ENCODE results near the gene MRC1. TPM values are rescaled to one million over a fixed set of nuclear protein-coding genes. Genes with fewer than 3 reads are reported as not detected.

Gene MRC1
- total RNA-seq, 1 donor from 2014 or later: not detected

GRCh38 chr10:17882557-17882956, 73.4 kb downstream of the MRC1 start:
- Mint-ChIP-seq H3K4me3 (ENCODE audit: low read depth) (no peak overlapping the region), H3K36me3 (ENCODE audit: insufficient read depth) (no peaks in the 10 kb centered on the region), H3K4me1 (ENCODE audit: low read depth) (no peaks in the 10 kb centered on the region), H3K27ac (no peak overlapping the region), H3K9me3 (ENCODE audit: low read depth) (no peaks in the 10 kb centered on the region), H3K27me3 (no peaks in the 10 kb centered on the region)
- TF ChIP-seq CTCF (IDR thresholded peaks at IDR 0.05; ENCODE audit: unreplicated experiment): no peak
- no peak for DNase-seq (ENCODE audit: low spot score, unreplicated experiment)

- H3K4me3 Mint-ChIP-seq (ENCODE audit: low read depth): no peak overlapping the region
- no peaks in the 10 kb centered on the region for H3K36me3 Mint-ChIP-seq (ENCODE audit: insufficient read depth)
- peaks cover 3% of the 10 kb centered on the region for H3K27me3 Mint-ChIP-seq
These were observed 74.5 kb downstream of the MRC1 start for GRCh38 chr10:17883621-17884020.

GRCh38 chr10:17888189-17888588, 79.0 kb downstream of the MRC1 start:
- no peak overlapping the region for H3K4me3 Mint-ChIP-seq (ENCODE audit: low read depth)
- H3K4me1 Mint-ChIP-seq (ENCODE audit: low read depth): no peaks in the 10 kb centered on the region
- no peak overlapping the region for H3K27ac Mint-ChIP-seq
- no peaks in the 10 kb centered on the region for H3K9me3 Mint-ChIP-seq (ENCODE audit: low read depth)
- H3K36me3 Mint-ChIP-seq (ENCODE audit: insufficient read depth): no peaks in the 10 kb centered on the region
- no peak for DNase-seq (ENCODE audit: low spot score, unreplicated experiment)
- peaks cover 3% of the 10 kb centered on the region for H3K27me3 Mint-ChIP-seq
- TF ChIP-seq CTCF (IDR thresholded peaks at IDR 0.05; ENCODE audit: unreplicated experiment): no peak

More at GRCh38 chr10:17883621-17884020, 74.5 kb downstream of the MRC1 start:
- TF ChIP-seq CTCF (IDR thresholded peaks at IDR 0.05; ENCODE audit: unreplicated experiment): no peak
- H3K9me3 Mint-ChIP-seq (ENCODE audit: low read depth): no peaks in the 10 kb centered on the region
- DNase-seq (ENCODE audit: low spot score, unreplicated experiment): no peak
- no peaks in the 10 kb centered on the region for H3K4me1 Mint-ChIP-seq (ENCODE audit: low read depth)
- no peak overlapping the region for H3K27ac Mint-ChIP-seq

GRCh38 chr10:17891435-17891834, 82.3 kb downstream of the MRC1 start:
- no peak for TF ChIP-seq CTCF (IDR thresholded peaks at IDR 0.05; ENCODE audit: unreplicated experiment)
- H3K27ac Mint-ChIP-seq: no peak overlapping the region
- H3K36me3 Mint-ChIP-seq (ENCODE audit: insufficient read depth): no peaks in the 10 kb centered on the region
- H3K27me3 Mint-ChIP-seq: peaks cover 3% of the 10 kb centered on the region
- no peak for DNase-seq (ENCODE audit: low spot score, unreplicated experiment)
- no peaks in the 10 kb centered on the region for H3K4me1 Mint-ChIP-seq (ENCODE audit: low read depth)
- H3K4me3 Mint-ChIP-seq (ENCODE audit: low read depth): no peak overlapping the region
- H3K9me3 Mint-ChIP-seq (ENCODE audit: low read depth): no peaks in the 10 kb centered on the region

- Mint-ChIP-seq H3K27me3 (peaks cover 21% of the 10 kb centered on the region), H3K36me3 (ENCODE audit: insufficient read depth) (no peaks in the 10 kb centered on the region), H3K4me1 (ENCODE audit: low read depth) (peaks cover 14% of the 10 kb centered on the region), H3K4me3 (ENCODE audit: low read depth) (no peak overlapping the region), H3K27ac (no peak overlapping the region), H3K9me3 (ENCODE audit: low read depth) (no peaks in the 10 kb centered on the region)
- TF ChIP-seq CTCF (IDR thresholded peaks at IDR 0.05; ENCODE audit: unreplicated experiment): no peak
- no peak for DNase-seq (ENCODE audit: low spot score, unreplicated experiment)
These were observed 95.4 kb downstream of the MRC1 start for GRCh38 chr10:17904564-17904963.
